ENCODE measurements around the gene WHAMM.

Gene WHAMM

DNA sequence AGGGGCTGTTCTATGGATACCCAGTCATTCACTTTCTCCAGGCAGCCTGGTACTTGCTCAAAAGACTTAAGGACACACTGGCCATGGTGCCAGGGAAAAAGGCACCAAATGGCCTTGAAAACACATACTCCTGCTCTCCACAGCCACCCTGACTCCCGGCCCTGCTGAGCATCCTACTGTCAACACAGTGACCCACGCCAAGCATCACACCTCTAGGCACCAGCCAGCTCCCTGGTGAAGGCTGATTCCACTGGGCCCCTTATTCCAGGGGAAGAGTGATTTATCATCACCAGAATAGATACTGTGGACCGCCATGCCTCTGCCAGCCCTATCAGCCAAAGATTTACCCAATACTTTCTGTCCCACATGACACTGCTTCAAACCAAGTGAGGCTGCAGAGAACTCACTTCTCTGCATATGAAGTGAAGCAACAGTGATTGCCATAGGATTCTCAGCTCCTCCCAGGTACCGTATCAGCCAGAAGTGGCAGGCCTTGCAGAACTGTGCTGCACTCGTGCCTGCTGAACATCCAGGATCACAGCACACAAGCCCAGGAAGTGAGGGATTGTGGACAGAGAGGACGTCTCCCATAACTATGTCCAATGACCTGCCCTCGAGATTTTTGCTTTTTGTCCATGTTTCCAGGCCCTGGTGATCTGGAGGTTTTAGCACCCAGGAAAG is 63.7 kb downstream of the WHAMM start:
- Histone ChIP-seq H3K27ac (ENCODE audit: low read length, poor library complexity, severe bottlenecking) (no peak overlapping the region), H3K4me1 (ENCODE audit: control insufficient read depth, insufficient read depth, low read depth, low read length) (peaks cover 2% of the 10 kb centered on the region), H2AK5ac (ENCODE audit: low read length, severe bottlenecking) (no peak overlapping the region), H2AFZ (ENCODE audit: low read depth, low read length) (no peak overlapping the region), H2BK5ac (ENCODE audit: low read depth, low read length, poor library complexity, severe bottlenecking) (no peak overlapping the region), H2BK15ac (ENCODE audit: low read depth, poor library complexity, severe bottlenecking) (no peak overlapping the region), H3K9me3 (ENCODE audit: control insufficient read depth, low read length) (peaks cover 3% of the 10 kb centered on the region), H3K27me3 (ENCODE audit: control insufficient read depth in 1 of 2, insufficient read depth in 1 of 2, low read length in 2 of 2) (no peaks in the 10 kb centered on the region), H3K79me1 (replicated peaks; ENCODE audit: low read length, poor library complexity, severe bottlenecking) (no peaks in the 10 kb centered on the region), H3K9ac (ENCODE audit: low read length) (no peak overlapping the region), H2BK120ac (ENCODE audit: low read depth, low read length) (no peak overlapping the region), H3K14ac (ENCODE audit: low read length in 2 of 2) (no peak overlapping the region), H3K4me3 (ENCODE audit: insufficient read depth in 1 of 2, low read depth in 1 of 2, low read length in 2 of 2) (no peak overlapping the region), H4K91ac (ENCODE audit: low read length) (no peak overlapping the region), H3K4me2 (ENCODE audit: low read length, poor library complexity, severe bottlenecking) (no peak overlapping the region), H3K36me3 (ENCODE audit: control insufficient read depth in 1 of 2, insufficient read depth in 2 of 2, low read depth in 1 of 2, low read length in 2 of 2) (peaks cover 0 to 5% of the 10 kb centered on the region in 2 experiments), H3K4ac (ENCODE audit: low read depth in 1 of 2, low read length in 2 of 2) (no peak overlapping the region), H4K8ac (ENCODE audit: low read length) (no peak overlapping the region), H3K23ac (ENCODE audit: low read length in 2 of 2) (no peak overlapping the region), H3K18ac (ENCODE audit: low read depth in 1 of 2, low read length in 2 of 2) (no peak overlapping the region), H2BK12ac (ENCODE audit: low read length in 2 of 2) (no peak overlapping the region)
- no peak for DNase-seq
- 84% methylated on average over 7 of the region's 7 CpGs for WGBS

DNA sequence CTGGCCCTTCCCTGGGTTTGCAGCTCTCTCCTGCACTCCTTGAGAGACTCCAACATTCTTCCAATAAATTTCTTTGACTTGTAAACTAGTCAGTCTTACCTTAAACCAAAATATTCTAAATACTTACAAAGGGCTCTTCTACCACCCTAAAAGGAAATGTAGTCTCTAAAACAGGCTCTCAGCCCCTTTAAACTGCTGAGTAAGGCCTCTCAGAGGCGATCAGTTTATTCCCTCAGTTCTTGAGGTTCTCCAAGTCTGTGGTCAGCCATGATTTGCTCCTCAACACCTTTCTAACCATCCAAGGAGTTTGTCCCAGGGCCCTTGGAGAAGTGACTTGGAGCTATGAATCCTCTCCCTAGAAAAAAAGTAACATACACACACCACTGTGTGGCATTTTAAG is 64.8 kb downstream of the WHAMM start:
- no peak overlapping the region for H2BK120ac ChIP-seq (ENCODE audit: low read depth, low read length)
- 88% methylated on average over 1 of the region's 1 CpG for WGBS
- peaks cover 2% of the 10 kb centered on the region for H3K4me1 ChIP-seq (ENCODE audit: control insufficient read depth, insufficient read depth, low read depth, low read length)
- H3K4me3 ChIP-seq (ENCODE audit: insufficient read depth in 1 of 2, low read depth in 1 of 2, low read length in 2 of 2) = no peak overlapping the region
- no peak overlapping the region for H2BK12ac ChIP-seq (ENCODE audit: low read length in 2 of 2)
- no peak overlapping the region for H2BK5ac ChIP-seq (ENCODE audit: low read depth, low read length, poor library complexity, severe bottlenecking)
- no peak overlapping the region for H2BK15ac ChIP-seq (ENCODE audit: low read depth, poor library complexity, severe bottlenecking)
- no peak overlapping the region for H3K14ac ChIP-seq (ENCODE audit: low read length in 2 of 2)
- DNase-seq = no peak
- H3K4me2 ChIP-seq (ENCODE audit: low read length, poor library complexity, severe bottlenecking) = no peak overlapping the region
- H2AK5ac ChIP-seq (ENCODE audit: low read length, severe bottlenecking) = no peak overlapping the region
- no peaks in the 10 kb centered on the region for H3K27me3 ChIP-seq (ENCODE audit: control insufficient read depth in 1 of 2, insufficient read depth in 1 of 2, low read length in 2 of 2)
- H3K36me3 ChIP-seq (ENCODE audit: control insufficient read depth in 1 of 2, insufficient read depth in 2 of 2, low read depth in 1 of 2, low read length in 2 of 2) = peaks cover 0 to 5% of the 10 kb centered on the region in 2 experiments
- no peak overlapping the region for H3K4ac ChIP-seq (ENCODE audit: low read depth in 1 of 2, low read length in 2 of 2)
- no peak overlapping the region for H3K27ac ChIP-seq (ENCODE audit: low read length, poor library complexity, severe bottlenecking)
- H3K79me1 ChIP-seq (replicated peaks; ENCODE audit: low read length, poor library complexity, severe bottlenecking) = no peaks in the 10 kb centered on the region
- H2AFZ ChIP-seq (ENCODE audit: low read depth, low read length) = no peak overlapping the region
- no peak overlapping the region for H3K18ac ChIP-seq (ENCODE audit: low read depth in 1 of 2, low read length in 2 of 2)
- no peak overlapping the region for H3K9ac ChIP-seq (ENCODE audit: low read length)
- no peak overlapping the region for H4K8ac ChIP-seq (ENCODE audit: low read length)
- peaks cover 3% of the 10 kb centered on the region for H3K9me3 ChIP-seq (ENCODE audit: control insufficient read depth, low read length)
- no peak overlapping the region for H3K23ac ChIP-seq (ENCODE audit: low read length in 2 of 2)
- H4K91ac ChIP-seq (ENCODE audit: low read length) = no peak overlapping the region

DNA sequence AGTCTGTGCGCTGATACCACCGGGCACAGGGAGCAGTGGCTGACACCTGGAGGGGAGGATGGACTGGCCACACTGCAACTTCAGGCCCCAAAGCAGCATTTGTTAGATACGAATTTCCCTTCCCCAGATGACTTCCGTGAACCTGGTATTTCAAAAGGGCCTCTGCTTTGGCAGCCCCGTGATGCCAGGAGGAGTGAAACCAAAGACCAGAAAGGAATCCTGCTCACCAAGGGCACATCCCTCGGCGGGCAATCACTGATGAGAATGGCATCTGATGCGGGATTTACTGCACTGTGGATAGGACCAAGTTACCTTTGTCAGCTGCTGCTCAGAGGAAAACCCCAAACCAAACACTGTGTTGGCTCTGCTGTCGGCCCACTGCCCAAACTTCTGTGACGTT is 65.5 kb downstream of the WHAMM start:
- H3K14ac ChIP-seq (ENCODE audit: low read length in 2 of 2) = no peak overlapping the region
- no peak overlapping the region for H3K4ac ChIP-seq (ENCODE audit: low read depth in 1 of 2, low read length in 2 of 2)
- no peak overlapping the region for H3K4me2 ChIP-seq (ENCODE audit: low read length, poor library complexity, severe bottlenecking)
- no peak overlapping the region for H3K4me3 ChIP-seq (ENCODE audit: insufficient read depth in 1 of 2, low read depth in 1 of 2, low read length in 2 of 2)
- 79% methylated on average over 10 of the region's 10 CpGs for WGBS
- DNase-seq = no peak
- H3K4me1 ChIP-seq (ENCODE audit: control insufficient read depth, insufficient read depth, low read depth, low read length) = peaks cover 2% of the 10 kb centered on the region
- no peak overlapping the region for H2BK5ac ChIP-seq (ENCODE audit: low read depth, low read length, poor library complexity, severe bottlenecking)
- peaks cover 0 to 5% of the 10 kb centered on the region in 2 experiments for H3K36me3 ChIP-seq (ENCODE audit: control insufficient read depth in 1 of 2, insufficient read depth in 2 of 2, low read depth in 1 of 2, low read length in 2 of 2)
- H2BK12ac ChIP-seq (ENCODE audit: low read length in 2 of 2) = no peak overlapping the region
- no peak overlapping the region for H2AFZ ChIP-seq (ENCODE audit: low read depth, low read length)
- H3K27me3 ChIP-seq (ENCODE audit: control insufficient read depth in 1 of 2, insufficient read depth in 1 of 2, low read length in 2 of 2) = no peaks in the 10 kb centered on the region
- H2BK15ac ChIP-seq (ENCODE audit: low read depth, poor library complexity, severe bottlenecking) = no peak overlapping the region
- no peaks in the 10 kb centered on the region for H3K79me1 ChIP-seq (replicated peaks; ENCODE audit: low read length, poor library complexity, severe bottlenecking)
- no peak overlapping the region for H3K23ac ChIP-seq (ENCODE audit: low read length in 2 of 2)
- no peak overlapping the region for H3K18ac ChIP-seq (ENCODE audit: low read depth in 1 of 2, low read length in 2 of 2)
- H3K9me3 ChIP-seq (ENCODE audit: control insufficient read depth, low read length) = peaks cover 3% of the 10 kb centered on the region
- H3K27ac ChIP-seq (ENCODE audit: low read length, poor library complexity, severe bottlenecking) = no peak overlapping the region
- no peak overlapping the region for H4K91ac ChIP-seq (ENCODE audit: low read length)
- H2AK5ac ChIP-seq (ENCODE audit: low read length, severe bottlenecking) = no peak overlapping the region
- H2BK120ac ChIP-seq (ENCODE audit: low read depth, low read length) = no peak overlapping the region
- H3K9ac ChIP-seq (ENCODE audit: low read length) = no peak overlapping the region
- peak overlapping the region; percentile 42 for H4K8ac ChIP-seq (ENCODE audit: low read length)

DNA sequence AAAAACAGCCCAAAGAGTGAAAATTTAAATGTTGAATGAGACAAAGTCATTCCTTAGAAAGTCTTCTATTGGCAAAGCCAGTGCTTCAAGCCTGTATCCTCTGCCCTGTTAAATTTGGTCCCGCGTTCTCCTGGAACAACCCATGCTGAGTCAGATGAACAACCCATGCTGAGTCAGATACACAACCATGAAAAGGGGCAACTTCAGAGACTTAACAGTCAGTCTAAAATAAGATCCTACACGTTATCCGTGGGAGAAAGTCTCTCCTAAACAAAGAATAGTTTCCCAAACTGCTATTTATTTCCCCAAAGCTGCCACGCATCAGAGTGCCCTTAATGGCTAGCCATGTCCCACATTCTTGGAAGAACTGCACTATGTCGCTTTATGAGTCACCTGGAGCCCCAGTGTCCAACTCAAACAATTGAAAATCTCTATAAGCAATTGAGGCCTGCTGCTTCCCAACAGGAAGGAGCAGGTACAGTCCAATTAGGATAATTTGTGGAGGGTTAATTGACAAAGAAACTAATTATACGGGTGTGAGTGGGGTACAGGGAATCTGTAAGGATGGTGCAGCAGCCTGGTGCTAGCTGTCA is 66.1 kb downstream of the WHAMM start:
- Histone ChIP-seq H3K23ac (ENCODE audit: low read length in 2 of 2) (no peak overlapping the region), H3K14ac (ENCODE audit: low read length in 2 of 2) (no peak overlapping the region), H2BK12ac (ENCODE audit: low read length in 2 of 2) (no peak overlapping the region), H3K9ac (ENCODE audit: low read length) (no peak overlapping the region), H3K4me1 (ENCODE audit: control insufficient read depth, insufficient read depth, low read depth, low read length) (peaks cover 2% of the 10 kb centered on the region), H3K4me2 (ENCODE audit: low read length, poor library complexity, severe bottlenecking) (no peak overlapping the region), H3K4ac (ENCODE audit: low read depth in 1 of 2, low read length in 2 of 2) (no peak overlapping the region), H3K27ac (ENCODE audit: low read length, poor library complexity, severe bottlenecking) (no peak overlapping the region), H2BK120ac (ENCODE audit: low read depth, low read length) (no peak overlapping the region), H3K79me1 (replicated peaks; ENCODE audit: low read length, poor library complexity, severe bottlenecking) (no peaks in the 10 kb centered on the region), H4K8ac (ENCODE audit: low read length) (no peak overlapping the region), H3K18ac (ENCODE audit: low read depth in 1 of 2, low read length in 2 of 2) (no peak overlapping the region), H3K9me3 (ENCODE audit: control insufficient read depth, low read length) (peaks cover 3% of the 10 kb centered on the region), H3K4me3 (ENCODE audit: insufficient read depth in 1 of 2, low read depth in 1 of 2, low read length in 2 of 2) (no peak overlapping the region), H2AFZ (ENCODE audit: low read depth, low read length) (no peak overlapping the region), H3K27me3 (ENCODE audit: control insufficient read depth in 1 of 2, insufficient read depth in 1 of 2, low read length in 2 of 2) (peaks cover 0 to 1% of the 10 kb centered on the region in 2 experiments), H4K91ac (ENCODE audit: low read length) (no peak overlapping the region), H2AK5ac (ENCODE audit: low read length, severe bottlenecking) (no peak overlapping the region), H2BK5ac (ENCODE audit: low read depth, low read length, poor library complexity, severe bottlenecking) (no peak overlapping the region), H2BK15ac (ENCODE audit: low read depth, poor library complexity, severe bottlenecking) (no peak overlapping the region), H3K36me3 (ENCODE audit: control insufficient read depth in 1 of 2, insufficient read depth in 2 of 2, low read depth in 1 of 2, low read length in 2 of 2) (peaks cover 0 to 5% of the 10 kb centered on the region in 2 experiments)
- WGBS = 64% methylated on average over 7 of the region's 7 CpGs
- no peak for DNase-seq

All from mesenchymal stem cell (in vitro differentiated cells and primary cell).